ENCODE measurements around the gene GNB1L.

The GNB1L gene

DNA sequence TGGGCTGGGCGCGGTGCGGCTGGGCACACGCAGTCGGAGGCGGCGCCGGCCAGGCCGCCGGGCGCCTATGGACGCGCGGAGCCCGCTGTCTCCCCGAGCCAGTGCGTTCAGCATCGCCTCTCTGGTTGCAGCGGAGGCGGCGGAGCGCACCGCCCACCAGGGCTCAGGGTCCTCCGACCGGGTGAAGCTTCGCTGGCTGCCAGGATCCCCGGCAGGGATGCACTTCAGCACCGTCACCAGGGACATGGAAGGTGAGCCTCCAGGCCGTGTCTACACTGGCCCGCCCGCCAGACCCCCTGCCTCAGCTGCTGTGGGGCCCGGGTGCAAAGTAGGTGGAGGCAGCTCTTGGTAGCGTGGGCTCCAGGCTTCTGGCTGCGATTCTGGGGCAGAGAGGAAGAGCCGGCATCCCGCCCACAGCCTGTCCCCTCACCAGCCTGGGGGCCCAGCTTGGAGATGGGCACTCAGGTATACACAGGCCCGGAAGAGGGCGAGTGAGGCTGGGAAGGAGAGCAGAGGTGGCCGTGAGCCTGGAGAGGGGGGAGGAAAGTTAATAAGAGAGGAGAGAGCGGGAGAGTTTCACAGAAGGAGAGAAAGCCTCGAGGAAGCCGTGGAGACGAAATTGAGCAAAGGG is 95.1 kb downstream of the GNB1L start:
- Histone ChIP-seq H3K9ac (ENCODE audit: low read depth in 1 of 2, low read length in 2 of 2) (no peak overlapping the region), H3K4me3 (ENCODE audit: low read depth in 1 of 2, low read length in 2 of 2) (no peak overlapping the region), H3K36me3 (ENCODE audit: control insufficient read depth in 1 of 2, insufficient read depth in 2 of 2, low read length in 2 of 2) (no peaks in the 10 kb centered on the region), H3K9me3 (ENCODE audit: control insufficient read depth in 1 of 2, low read length in 2 of 2) (no peaks in the 10 kb centered on the region), H3K27ac (ENCODE audit: low read depth, low read length) (no peak overlapping the region), H3K27me3 (ENCODE audit: control insufficient read depth in 1 of 2, insufficient read depth in 2 of 2, low read length in 2 of 2) (peaks cover 66 to 81% of the 10 kb centered on the region in 2 donors), H3K4me1 (ENCODE audit: control insufficient read depth in 1 of 2, insufficient read depth in 2 of 2, low read length in 2 of 2) (peaks cover 3 to 18% of the 10 kb centered on the region in 2 donors)

DNA sequence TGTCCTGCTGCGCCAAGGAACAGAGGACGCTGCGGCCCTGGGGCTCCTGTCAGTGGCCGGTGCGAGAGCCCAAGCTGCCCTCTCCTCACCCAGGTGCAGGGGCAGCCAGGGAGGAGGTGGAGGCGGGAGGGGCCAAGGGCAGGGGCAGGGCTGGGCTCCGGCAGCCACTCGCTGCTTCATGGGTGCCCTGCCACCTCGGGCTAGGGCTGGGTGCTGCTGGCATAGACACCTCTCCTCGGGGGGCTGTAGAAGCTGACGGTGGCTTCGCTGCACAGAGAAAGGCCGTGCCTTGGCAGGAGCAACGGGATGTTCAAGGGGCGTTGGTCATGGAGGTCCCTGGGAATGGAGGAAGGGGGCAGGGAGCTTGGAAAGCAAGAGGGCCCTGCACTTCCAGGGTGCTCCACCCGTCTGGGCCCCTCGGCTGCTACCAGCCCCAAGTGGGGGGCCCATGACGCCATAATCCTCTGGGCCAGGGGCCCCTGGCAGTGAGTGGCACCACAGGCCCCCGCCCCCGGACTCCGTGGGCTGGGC is 95.7 kb downstream of the GNB1L start:
- Histone ChIP-seq H3K36me3 (ENCODE audit: control insufficient read depth in 1 of 2, insufficient read depth in 2 of 2, low read length in 2 of 2) (no peaks in the 10 kb centered on the region), H3K9ac (ENCODE audit: low read depth in 1 of 2, low read length in 2 of 2) (no peak overlapping the region), H3K27me3 (ENCODE audit: control insufficient read depth in 1 of 2, insufficient read depth in 2 of 2, low read length in 2 of 2) (peaks cover 65 to 81% of the 10 kb centered on the region in 2 donors), H3K9me3 (ENCODE audit: control insufficient read depth in 1 of 2, low read length in 2 of 2) (no peaks in the 10 kb centered on the region), H3K4me1 (ENCODE audit: control insufficient read depth in 1 of 2, insufficient read depth in 2 of 2, low read length in 2 of 2) (peaks cover 3 to 18% of the 10 kb centered on the region in 2 donors), H3K27ac (ENCODE audit: low read depth, low read length) (no peak overlapping the region), H3K4me3 (ENCODE audit: low read depth in 1 of 2, low read length in 2 of 2) (no peak overlapping the region)

DNA sequence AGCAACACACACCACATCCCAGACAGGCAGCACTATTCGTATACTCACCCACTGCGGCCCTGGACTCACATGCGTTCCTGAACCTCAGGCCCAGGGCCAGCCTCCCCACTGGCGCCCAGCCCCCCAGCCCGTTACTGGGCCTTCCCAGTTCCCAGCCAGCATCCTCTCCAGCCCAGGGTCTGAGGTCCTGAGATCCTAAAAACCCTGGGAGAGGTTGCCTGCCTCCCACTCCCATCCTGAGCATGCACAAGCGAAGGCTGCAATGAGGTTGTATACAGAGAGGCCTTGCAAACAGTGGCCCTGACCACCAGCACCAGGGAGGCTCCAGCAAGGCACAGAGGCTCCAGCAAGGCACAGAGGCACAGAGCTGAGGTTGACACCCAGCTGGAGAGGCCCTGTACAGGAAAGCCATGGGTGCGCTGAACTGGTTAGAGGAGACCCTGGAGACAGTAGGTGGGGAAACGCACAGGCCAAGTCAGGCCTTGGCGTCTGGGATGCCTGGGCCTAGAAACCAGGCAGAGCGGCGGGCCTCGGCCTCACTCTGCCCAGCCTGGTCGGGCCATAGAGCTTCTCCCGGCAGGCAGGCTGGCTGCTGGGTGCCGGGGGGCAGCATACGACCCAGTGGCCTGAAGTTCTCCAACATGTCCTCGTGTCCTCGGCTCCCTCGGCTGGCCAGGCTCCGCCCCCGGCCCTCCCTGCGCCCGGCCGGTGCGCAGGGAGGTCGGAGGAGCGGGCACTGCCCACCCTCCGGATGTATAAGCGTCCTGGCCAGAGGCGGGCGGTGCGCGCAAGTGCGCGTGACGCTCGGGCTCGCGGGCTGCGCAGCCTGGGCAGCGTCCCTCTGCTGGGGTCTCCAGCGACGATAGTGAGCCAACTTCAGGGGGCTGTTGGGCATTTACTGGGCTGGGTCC is 96.4 kb downstream of the GNB1L start:
- Histone ChIP-seq H3K9me3 (ENCODE audit: control insufficient read depth in 1 of 2, low read length in 2 of 2) (no peaks in the 10 kb centered on the region), H3K27ac (ENCODE audit: low read depth, low read length) (no peak overlapping the region), H3K4me1 (ENCODE audit: control insufficient read depth in 1 of 2, insufficient read depth in 2 of 2, low read length in 2 of 2) (peaks cover 3 to 18% of the 10 kb centered on the region in 2 donors), H3K9ac (ENCODE audit: low read depth in 1 of 2, low read length in 2 of 2) (no peak overlapping the region), H3K27me3 (ENCODE audit: control insufficient read depth in 1 of 2, insufficient read depth in 2 of 2, low read length in 2 of 2) (peaks cover 65 to 81% of the 10 kb centered on the region in 2 donors), H3K36me3 (ENCODE audit: control insufficient read depth in 1 of 2, insufficient read depth in 2 of 2, low read length in 2 of 2) (no peaks in the 10 kb centered on the region), H3K4me3 (ENCODE audit: low read depth in 1 of 2, low read length in 2 of 2) (no peak overlapping the region)

DNA sequence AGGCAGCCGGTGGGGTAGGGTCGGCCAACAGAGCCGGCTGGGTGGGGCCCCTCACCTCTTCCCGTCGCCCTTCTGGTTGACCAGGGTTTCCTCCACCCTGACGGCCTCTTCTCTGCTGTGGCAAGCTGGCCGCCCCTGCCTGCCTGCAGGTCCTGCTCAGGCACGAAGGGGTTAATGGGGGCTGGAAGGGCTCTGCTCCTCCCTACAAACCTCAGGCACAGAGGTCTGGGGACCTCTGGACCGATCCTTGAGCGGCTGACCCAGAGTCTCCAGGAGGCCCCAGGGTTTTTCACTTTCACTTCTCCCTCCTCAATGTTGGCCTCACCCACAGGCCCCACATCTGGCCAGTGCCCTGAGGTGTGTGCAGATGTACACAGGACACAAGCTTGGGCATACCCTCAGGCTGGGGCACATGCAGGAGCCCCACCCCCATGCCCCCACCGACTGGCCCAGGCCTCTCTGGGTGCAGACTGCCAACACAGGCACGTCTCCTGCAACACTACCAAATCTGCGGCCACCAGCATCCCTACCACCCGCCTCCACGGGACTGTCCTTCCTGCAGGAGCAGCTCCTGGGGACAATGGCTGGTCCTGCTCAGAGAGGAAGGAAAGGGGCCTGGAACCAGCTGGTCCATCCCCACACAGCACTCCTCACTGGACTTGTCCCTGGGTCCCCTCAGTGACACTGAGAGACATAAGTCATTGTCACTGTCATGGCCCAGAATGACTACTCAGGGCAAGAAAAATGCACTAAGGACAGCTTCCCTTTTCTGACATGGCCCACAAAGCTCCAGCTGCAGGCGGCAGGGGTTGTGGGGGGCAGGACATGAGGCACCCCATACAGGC is 97.3 kb downstream of the GNB1L start:
- Histone ChIP-seq H3K4me1 (ENCODE audit: control insufficient read depth in 1 of 2, insufficient read depth in 2 of 2, low read length in 2 of 2) (peaks cover 3 to 18% of the 10 kb centered on the region in 2 donors), H3K9me3 (ENCODE audit: control insufficient read depth in 1 of 2, low read length in 2 of 2) (no peaks in the 10 kb centered on the region), H3K4me3 (ENCODE audit: low read depth in 1 of 2, low read length in 2 of 2) (peak overlapping the region; percentile 52 to 55), H3K36me3 (ENCODE audit: control insufficient read depth in 1 of 2, insufficient read depth in 2 of 2, low read length in 2 of 2) (no peaks in the 10 kb centered on the region), H3K27ac (ENCODE audit: low read depth, low read length) (no peak overlapping the region), H3K27me3 (ENCODE audit: control insufficient read depth in 1 of 2, insufficient read depth in 2 of 2, low read length in 2 of 2) (peaks cover 62 to 77% of the 10 kb centered on the region in 2 donors), H3K9ac (ENCODE audit: low read depth in 1 of 2, low read length in 2 of 2) (no peak overlapping the region)

DNA sequence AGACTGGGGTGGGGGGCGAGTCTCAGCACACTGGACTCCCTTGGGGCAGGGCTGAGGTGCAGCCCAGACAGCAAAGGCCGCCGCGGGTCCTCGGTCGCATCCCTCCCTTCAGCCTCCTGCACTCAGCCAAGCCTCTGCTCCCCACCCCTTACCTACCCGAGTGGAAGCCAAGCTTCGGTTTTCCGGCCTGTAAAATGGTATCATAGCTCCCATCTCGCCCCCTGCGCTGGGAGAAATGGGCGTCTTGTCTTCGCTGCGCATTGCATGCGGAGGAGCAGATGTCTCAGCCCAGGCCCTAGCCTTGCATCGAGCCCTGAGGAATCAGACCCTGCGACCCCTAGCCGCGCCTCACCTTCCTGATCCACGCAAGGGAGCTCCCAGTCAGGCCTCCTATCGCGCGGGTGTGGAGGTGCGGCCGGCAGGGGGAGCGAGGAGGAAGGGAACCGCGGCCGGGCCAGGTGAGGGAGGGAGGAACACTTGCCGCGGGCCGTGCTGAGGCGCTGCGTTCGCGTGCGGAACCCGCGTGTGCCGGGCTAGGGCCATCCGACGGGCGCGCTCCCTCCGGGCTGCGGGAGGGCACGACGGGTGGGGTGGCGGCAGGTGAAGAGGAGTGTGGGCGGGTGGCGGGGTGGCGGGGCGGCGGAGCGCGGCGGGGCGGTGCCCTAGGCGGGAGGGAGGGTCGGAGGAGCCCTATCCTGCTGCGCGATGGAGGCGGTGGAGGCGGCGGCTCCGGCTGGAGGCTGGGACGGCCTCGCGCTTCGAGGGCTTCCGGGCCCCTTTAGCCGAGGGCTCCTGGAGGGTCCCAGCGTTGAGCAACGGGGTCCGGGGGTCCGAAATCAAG is 98.2 kb downstream of the GNB1L start:
- no peak overlapping the region for H3K9ac ChIP-seq (ENCODE audit: low read depth in 1 of 2, low read length in 2 of 2)
- H3K4me3 ChIP-seq (ENCODE audit: low read depth in 1 of 2, low read length in 2 of 2): peak overlapping the region; percentile 52 to 55
- H3K27me3 ChIP-seq (ENCODE audit: control insufficient read depth in 1 of 2, insufficient read depth in 2 of 2, low read length in 2 of 2): peaks cover 54 to 68% of the 10 kb centered on the region in 2 donors
- H3K4me1 ChIP-seq (ENCODE audit: control insufficient read depth in 1 of 2, insufficient read depth in 2 of 2, low read length in 2 of 2): peaks cover 3 to 18% of the 10 kb centered on the region in 2 donors
- H3K9me3 ChIP-seq (ENCODE audit: control insufficient read depth in 1 of 2, low read length in 2 of 2): no peaks in the 10 kb centered on the region
- no peak overlapping the region for H3K27ac ChIP-seq (ENCODE audit: low read depth, low read length)
- H3K36me3 ChIP-seq (ENCODE audit: control insufficient read depth in 1 of 2, insufficient read depth in 2 of 2, low read length in 2 of 2): no peaks in the 10 kb centered on the region

DNA sequence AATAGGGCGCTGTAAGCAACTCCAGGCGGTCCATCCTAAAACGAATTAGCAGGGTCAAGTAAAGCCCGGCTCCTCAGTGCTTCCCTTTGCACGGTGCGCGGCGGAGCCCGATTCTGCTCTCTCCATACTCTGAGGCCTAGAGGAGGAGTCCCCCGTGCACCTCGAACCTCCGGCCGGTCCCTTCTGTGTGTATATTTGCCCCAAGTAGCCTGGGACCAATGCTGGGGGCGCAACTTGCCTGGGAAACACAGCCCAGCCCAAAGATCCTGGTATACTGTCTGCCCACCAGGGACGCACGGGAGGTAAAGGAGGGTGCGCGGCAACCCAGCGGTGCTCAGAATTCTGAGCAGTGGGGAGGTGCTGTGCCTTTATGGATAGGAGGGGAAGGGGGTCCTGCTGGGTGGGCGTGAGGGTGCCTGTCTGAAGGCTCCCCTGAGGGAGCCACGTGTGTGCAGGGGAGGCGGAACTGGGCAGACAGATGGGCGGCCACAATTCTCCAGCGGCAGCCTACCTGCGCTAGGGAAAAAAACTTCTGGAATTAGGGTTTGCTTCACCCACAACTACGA is 98.9 kb downstream of the GNB1L start:
- H3K27ac ChIP-seq (ENCODE audit: low read depth, low read length): no peak overlapping the region
- H3K4me1 ChIP-seq (ENCODE audit: control insufficient read depth in 1 of 2, insufficient read depth in 2 of 2, low read length in 2 of 2): peaks cover 3 to 18% of the 10 kb centered on the region in 2 donors
- H3K36me3 ChIP-seq (ENCODE audit: control insufficient read depth in 1 of 2, insufficient read depth in 2 of 2, low read length in 2 of 2): no peaks in the 10 kb centered on the region
- no peak overlapping the region for H3K9ac ChIP-seq (ENCODE audit: low read depth in 1 of 2, low read length in 2 of 2)
- no peak overlapping the region for H3K4me3 ChIP-seq (ENCODE audit: low read depth in 1 of 2, low read length in 2 of 2)
- peaks cover 58 to 67% of the 10 kb centered on the region in 2 donors for H3K27me3 ChIP-seq (ENCODE audit: control insufficient read depth in 1 of 2, insufficient read depth in 2 of 2, low read length in 2 of 2)
- no peaks in the 10 kb centered on the region for H3K9me3 ChIP-seq (ENCODE audit: control insufficient read depth in 1 of 2, low read length in 2 of 2)

DNA sequence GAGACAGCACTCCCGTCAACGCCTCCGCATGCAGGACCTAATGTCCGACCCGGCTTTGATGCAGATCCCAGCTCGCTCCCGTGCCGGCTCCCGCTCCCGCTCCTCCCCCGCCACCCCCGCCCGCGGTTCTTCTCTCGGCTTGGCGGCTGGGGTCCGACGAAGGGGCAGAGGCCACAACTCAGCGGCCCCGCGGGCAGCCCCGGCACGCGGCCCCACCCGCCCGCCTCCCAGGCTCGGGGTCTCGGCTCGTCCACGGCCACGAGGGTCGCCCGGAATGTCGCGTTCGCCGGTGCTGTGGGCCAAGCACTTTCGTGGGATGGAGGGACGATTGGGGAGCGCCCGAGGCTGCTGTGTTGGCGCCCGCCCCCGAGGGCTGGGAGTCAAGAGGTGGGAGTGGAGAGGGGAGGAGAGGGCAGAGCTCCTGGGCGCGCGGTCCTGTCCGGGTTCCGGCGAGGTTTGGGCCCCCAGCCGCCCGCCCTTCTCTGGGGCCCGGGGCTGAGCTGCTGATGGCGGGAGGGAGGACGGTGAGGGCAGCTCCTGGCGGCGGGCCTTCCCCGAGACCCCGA is 99.4 kb downstream of the GNB1L start:
- Histone ChIP-seq H3K36me3 (ENCODE audit: control insufficient read depth in 1 of 2, insufficient read depth in 2 of 2, low read length in 2 of 2) (no peaks in the 10 kb centered on the region), H3K27me3 (ENCODE audit: control insufficient read depth in 1 of 2, insufficient read depth in 2 of 2, low read length in 2 of 2) (peaks cover 59 to 67% of the 10 kb centered on the region in 2 donors), H3K9me3 (ENCODE audit: control insufficient read depth in 1 of 2, low read length in 2 of 2) (no peaks in the 10 kb centered on the region), H3K9ac (ENCODE audit: low read depth in 1 of 2, low read length in 2 of 2) (no peak overlapping the region), H3K27ac (ENCODE audit: low read depth, low read length) (no peak overlapping the region), H3K4me3 (ENCODE audit: low read depth in 1 of 2, low read length in 2 of 2) (no peak overlapping the region), H3K4me1 (ENCODE audit: control insufficient read depth in 1 of 2, insufficient read depth in 2 of 2, low read length in 2 of 2) (peaks cover 3 to 18% of the 10 kb centered on the region in 2 donors)

DNA sequence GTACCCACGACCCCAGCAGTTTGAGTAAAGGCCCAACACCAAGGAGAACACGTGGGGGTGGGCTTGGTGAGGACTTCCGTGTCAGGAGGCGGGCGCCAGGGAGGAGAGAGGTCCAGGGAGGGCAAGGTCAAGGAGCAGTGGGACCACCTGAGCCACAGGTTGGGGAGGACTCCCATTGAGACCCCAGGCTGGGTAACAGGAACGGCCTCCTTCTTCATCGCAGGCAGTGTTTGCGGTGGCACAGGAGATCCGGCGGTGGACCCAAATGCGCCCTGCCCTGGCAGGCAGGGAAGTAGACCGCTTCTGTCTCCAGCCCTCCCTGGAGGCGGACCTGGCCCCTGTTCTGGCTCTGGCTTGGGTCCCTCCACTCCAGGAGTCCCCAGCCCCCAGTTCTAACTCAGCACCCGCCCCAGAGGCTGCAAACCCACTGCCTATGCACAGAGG is 100.0 kb downstream of the GNB1L start:
- Histone ChIP-seq H3K4me1 (ENCODE audit: control insufficient read depth in 1 of 2, insufficient read depth in 2 of 2, low read length in 2 of 2) (peaks cover 3 to 17% of the 10 kb centered on the region in 2 donors), H3K27me3 (ENCODE audit: control insufficient read depth in 1 of 2, insufficient read depth in 2 of 2, low read length in 2 of 2) (peaks cover 57 to 62% of the 10 kb centered on the region in 2 donors), H3K27ac (ENCODE audit: low read depth, low read length) (no peak overlapping the region), H3K9ac (ENCODE audit: low read depth in 1 of 2, low read length in 2 of 2) (no peak overlapping the region), H3K36me3 (ENCODE audit: control insufficient read depth in 1 of 2, insufficient read depth in 2 of 2, low read length in 2 of 2) (no peaks in the 10 kb centered on the region), H3K9me3 (ENCODE audit: control insufficient read depth in 1 of 2, low read length in 2 of 2) (no peaks in the 10 kb centered on the region), H3K4me3 (ENCODE audit: low read depth in 1 of 2, low read length in 2 of 2) (no peak overlapping the region)
